Inflammatory macrophage treated with lipopolysaccharide for 1 hour (primary cell): ENCODE results near the gene ZC2HC1C.
"Not testable (repeated sequence)": the region's sequence is repeated elsewhere in the genome, so short reads cannot be mapped to it uniquely, and the experiment has no call there.

Experiments
- DNase-seq, 2 donors: peaks; one replicate each; pipeline ENCODE4 v3.0.0-alpha.2; 2020 to 2022

Gene ZC2HC1C

GRCh38 chr14:75096959-75097358, 27.5 kb downstream of the ZC2HC1C start:
- DNase-seq: no peak

- DNase-seq: no peak
Measured at GRCh38 chr14:75098212-75098611, 28.8 kb downstream of the ZC2HC1C start.

DNA sequence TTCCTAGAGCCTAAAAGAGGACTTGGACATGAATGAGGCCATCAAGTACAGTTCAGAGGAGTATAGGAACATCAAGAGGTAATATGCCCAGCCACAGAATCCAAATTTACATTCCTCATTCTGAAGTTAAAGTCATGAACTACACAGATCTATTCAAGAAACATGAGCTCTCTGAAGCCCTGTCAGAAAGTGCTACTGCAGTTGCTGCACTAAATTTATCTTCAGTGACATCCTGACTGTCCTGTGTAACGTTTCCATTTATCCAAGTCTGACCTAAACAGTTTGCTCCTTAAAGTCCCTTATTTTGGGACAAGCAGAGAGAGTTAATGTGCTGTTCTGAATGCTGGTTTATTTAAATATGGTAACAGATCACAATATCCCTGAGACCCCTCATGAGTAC, 29.2 kb downstream of the ZC2HC1C start:
- DNase-seq: no peak

DNA sequence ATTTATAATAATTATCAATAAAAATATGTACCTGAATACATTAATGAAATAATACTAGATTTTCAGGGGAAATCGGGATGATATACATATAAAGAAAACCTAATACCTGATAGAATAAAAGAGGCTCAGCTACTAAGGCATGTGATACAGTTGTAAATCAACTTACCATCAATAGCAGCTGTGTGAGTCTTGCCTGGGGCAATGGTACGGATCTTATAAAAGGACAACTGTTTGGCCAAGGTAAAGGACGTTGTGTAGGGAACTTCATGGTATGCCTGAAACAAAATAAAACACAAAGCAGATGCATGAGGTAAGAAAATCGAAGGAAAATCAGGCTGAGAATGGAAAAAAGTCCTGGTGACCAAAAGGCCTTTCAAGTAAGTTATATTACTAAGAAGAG, 32.0 kb downstream of the ZC2HC1C start:
- DNase-seq: no peak

- DNase-seq: peak in 1 of 2 donors; percentile 67
Measured at GRCh38 chr14:75107186-75107585, 37.7 kb downstream of the ZC2HC1C start.

GRCh38 chr14:75109877-75110276, 40.4 kb downstream of the ZC2HC1C start:
- DNase-seq: no peak

GRCh38 chr14:75113932-75114539, 44.6 kb downstream of the ZC2HC1C start:
- no peak for DNase-seq

GRCh38 chr14:75119056-75119455, 49.6 kb downstream of the ZC2HC1C start:
- no peak for DNase-seq

- DNase-seq: peak; percentile 48 to 58
Measured at GRCh38 chr14:75120541-75121291, 51.3 kb downstream of the ZC2HC1C start.

DNA sequence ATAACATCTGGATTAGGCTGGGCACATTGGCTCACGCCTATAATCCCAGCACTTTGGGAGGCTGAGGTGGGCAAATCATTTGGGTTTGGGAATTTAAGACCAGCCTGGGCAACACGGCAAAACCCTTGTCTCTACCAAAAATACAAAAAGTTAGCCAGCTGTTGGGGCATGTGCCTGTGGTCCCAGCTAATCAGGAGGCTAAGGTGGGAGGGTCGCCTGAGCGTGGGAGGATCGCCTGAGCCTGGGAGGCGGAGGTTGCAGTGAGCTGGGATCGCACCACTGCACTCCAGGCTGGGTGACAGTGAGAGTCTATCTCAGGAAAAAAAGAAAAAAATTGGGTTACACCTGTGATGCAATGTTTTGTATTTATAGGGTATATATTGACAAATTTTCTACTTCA, 52.1 kb downstream of the ZC2HC1C start:
- no peak for DNase-seq

GRCh38 chr14:75123991-75124390, 54.5 kb downstream of the ZC2HC1C start:
- peak; percentile 60 to 61 for DNase-seq

DNA sequence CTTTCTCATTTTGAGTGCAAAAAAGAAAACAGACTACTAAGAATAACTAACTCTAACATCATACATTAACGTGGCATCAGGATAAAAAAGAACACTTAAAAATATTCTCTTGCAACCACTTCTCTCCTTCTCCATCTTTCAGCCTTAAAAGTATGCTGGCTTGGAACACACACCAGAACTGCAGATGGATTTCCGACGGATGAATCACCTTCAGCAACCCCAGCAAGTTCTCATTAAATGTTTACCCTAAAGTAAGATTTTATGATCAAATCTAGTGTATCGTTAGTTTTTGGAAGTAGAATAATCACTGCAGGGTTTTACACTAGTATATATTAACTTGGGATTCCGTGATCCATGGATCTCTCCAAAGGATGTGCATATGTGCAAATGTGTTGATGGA, 56.2 kb downstream of the ZC2HC1C start:
- DNase-seq: no peak

GRCh38 chr14:75126121-75126544, 56.7 kb downstream of the ZC2HC1C start:
- DNase-seq: peak; percentile 41 to 58

DNA sequence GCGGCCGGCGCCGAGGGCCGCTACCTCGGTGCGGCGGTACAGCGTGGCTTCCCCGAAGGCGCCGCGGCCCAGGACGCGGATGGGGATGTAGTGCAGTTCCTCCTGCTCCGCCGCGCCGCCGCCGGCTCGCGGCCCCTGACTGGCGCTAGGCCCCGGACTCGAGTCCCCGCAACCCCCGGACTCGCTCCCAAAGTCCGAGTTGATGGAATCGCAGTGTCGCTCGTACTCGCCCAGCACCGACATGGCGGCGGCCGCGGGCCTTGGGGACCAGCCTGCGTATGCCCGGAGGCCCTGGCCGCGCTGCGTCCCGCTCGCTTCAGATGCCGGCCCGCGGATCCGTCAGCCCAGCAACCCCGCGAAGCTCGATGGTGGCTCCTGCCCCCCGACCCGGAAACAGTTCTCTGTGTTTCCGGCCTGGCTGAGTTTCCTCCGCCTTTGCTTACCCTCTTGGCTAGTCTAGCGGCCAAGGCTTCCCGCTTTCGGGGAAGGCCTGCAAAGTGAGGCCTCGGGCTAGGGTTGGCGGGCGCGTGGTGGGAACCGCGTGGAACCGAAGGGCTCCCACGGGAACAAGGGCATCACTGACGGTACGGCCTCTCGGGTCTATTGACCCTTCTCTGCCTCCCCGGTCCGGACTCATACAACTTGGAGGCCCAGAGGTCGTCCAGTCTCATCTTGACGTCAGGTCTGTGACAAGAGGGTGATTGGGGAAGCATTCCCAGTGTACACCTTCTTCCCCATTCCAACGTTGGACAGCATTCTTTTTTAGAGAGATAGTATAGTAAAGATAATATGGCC, 57.4 kb downstream of the ZC2HC1C start, which contains the start of gene NEK9:
Gene NEK9 (minus strand): TSS at position 370 of the 795 bp plus-strand sequence. CDS start 127 bp downstream, at position 243.
- peak; percentile 83 to 85 for DNase-seq

- DNase-seq: not testable (repeated sequence)
Measured at GRCh38 chr14:75127474-75127820, 58.0 kb downstream of the ZC2HC1C start.

- DNase-seq: no peak
Measured at GRCh38 chr14:75127903-75128595, 58.6 kb downstream of the ZC2HC1C start.

- DNase-seq: no peak
Measured at GRCh38 chr14:75128596-75128990, 59.2 kb downstream of the ZC2HC1C start.
